ENCODE results near the gene GPR161.

DNA sequence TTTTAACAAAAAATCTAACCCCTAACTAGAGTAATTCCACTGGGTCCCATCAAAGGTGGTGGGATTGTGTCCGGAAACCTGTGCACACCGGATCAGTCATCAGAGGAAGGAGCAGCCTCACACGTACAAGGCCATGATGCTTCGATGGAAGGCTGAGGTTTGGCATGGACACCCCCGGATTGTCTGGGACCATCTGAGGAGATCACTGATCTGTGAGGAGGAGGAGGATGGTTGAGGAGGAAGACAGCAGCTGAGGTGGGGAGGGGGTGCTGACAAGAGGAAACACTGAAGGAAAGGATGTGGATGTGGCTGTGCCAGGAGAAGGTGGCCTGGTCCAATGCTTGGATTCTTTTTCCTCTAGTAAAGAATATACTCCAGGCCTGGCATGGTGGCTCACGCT lies 41.3 kb downstream of the GPR161 start:
- TF ChIP-seq, protein P1, sequence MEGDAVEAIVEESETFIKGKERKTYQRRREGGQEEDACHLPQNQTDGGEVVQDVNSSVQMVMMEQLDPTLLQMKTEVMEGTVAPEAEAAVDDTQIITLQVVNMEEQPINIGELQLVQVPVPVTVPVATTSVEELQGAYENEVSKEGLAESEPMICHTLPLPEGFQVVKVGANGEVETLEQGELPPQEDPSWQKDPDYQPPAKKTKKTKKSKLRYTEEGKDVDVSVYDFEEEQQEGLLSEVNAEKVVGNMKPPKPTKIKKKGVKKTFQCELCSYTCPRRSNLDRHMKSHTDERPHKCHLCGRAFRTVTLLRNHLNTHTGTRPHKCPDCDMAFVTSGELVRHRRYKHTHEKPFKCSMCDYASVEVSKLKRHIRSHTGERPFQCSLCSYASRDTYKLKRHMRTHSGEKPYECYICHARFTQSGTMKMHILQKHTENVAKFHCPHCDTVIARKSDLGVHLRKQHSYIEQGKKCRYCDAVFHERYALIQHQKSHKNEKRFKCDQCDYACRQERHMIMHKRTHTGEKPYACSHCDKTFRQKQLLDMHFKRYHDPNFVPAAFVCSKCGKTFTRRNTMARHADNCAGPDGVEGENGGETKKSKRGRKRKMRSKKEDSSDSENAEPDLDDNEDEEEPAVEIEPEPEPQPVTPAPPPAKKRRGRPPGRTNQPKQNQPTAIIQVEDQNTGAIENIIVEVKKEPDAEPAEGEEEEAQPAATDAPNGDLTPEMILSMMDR (IDR thresholded peaks at IDR 0.05): no peak
- TF ChIP-seq POLR2AphosphoS5 (IDR thresholded peaks at IDR 0.05): no peak
- TF ChIP-seq POLR2A (IDR thresholded peaks at IDR 0.05; ENCODE audit: low read depth): no peak
- no peak for TF ChIP-seq EP300 (IDR thresholded peaks at IDR 0.05)

All from esophagus muscularis mucosa (tissue), 4 donors.